ENCODE data around the gene UBE2H.

DNA sequence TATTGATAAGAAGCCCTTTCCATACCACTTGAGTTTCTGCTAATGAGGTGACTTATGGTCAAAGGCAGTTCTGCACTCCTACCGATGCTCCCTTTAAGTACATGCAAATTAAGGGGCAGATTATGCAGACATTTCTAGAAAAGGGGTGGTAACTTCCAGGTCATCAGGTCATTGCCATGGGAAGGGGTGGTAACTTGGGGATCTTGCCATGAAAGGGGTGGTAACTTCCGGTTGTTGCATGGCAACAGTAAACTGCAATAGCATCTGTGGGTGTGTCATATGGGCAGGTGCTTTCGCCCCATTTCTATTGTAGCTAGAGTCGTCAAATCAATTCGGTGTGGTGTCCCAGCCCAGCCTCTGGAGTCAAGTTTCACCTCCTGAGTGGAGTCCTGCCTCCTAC is 150.9 kb downstream of the UBE2H start:
- TF ChIP-seq, protein P1, sequence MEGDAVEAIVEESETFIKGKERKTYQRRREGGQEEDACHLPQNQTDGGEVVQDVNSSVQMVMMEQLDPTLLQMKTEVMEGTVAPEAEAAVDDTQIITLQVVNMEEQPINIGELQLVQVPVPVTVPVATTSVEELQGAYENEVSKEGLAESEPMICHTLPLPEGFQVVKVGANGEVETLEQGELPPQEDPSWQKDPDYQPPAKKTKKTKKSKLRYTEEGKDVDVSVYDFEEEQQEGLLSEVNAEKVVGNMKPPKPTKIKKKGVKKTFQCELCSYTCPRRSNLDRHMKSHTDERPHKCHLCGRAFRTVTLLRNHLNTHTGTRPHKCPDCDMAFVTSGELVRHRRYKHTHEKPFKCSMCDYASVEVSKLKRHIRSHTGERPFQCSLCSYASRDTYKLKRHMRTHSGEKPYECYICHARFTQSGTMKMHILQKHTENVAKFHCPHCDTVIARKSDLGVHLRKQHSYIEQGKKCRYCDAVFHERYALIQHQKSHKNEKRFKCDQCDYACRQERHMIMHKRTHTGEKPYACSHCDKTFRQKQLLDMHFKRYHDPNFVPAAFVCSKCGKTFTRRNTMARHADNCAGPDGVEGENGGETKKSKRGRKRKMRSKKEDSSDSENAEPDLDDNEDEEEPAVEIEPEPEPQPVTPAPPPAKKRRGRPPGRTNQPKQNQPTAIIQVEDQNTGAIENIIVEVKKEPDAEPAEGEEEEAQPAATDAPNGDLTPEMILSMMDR (IDR thresholded peaks at IDR 0.05; ENCODE audit: insufficient read depth, low read length), result no peak
- TF ChIP-seq GABPA (IDR thresholded peaks at IDR 0.05; ENCODE audit: low read depth), result no peak
- no peak for TF ChIP-seq POLR2AphosphoS5 (IDR thresholded peaks at IDR 0.05; ENCODE audit: low read depth)
